Activated naive CD4-positive, alpha-beta T cell treated with anti-CD3 and anti-CD28 coated beads for 36 hours (primary cell): ENCODE measurements around the gene FOXD2. TPM values are rescaled to one million over a fixed set of nuclear protein-coding genes. Genes with fewer than 3 reads are reported as not detected.

Experiments used
- CTCF ChIA-PET: fragments of 350-600 bp; sonication (Branson Sonifier 250); formaldehyde crosslinking; loops from one replicate; lab custom pipeline; 2021; ENCODE audit warnings: antibody characterized with exemption; lab: Charles Lee
- DNase-seq: peaks from one replicate; pipeline ENCODE4 v3.0.0-alpha.2; 2020
- H3K27ac Mint-ChIP-seq: one replicate; pipeline ENCODE4 v1.8.0; 2021; ENCODE audit warnings: mild to moderate bottlenecking, mixed read lengths
- H3K27me3 Mint-ChIP-seq: one replicate; pipeline ENCODE4 v1.8.0; 2021; ENCODE audit warnings: low read depth, mixed read lengths
- H3K36me3 Mint-ChIP-seq: one replicate; pipeline ENCODE4 v1.8.0; 2021; ENCODE audit warnings: low read depth, mixed read lengths
- H3K4me1 Mint-ChIP-seq: one replicate; pipeline ENCODE4 v1.8.0; 2021; ENCODE audit warnings: low read depth, mixed read lengths
- H3K4me3 Mint-ChIP-seq: one replicate; pipeline ENCODE4 v1.8.0; 2021; ENCODE audit warnings: mild to moderate bottlenecking, moderate library complexity, mixed read lengths
- H3K9me3 Mint-ChIP-seq: one replicate; pipeline ENCODE4 v1.8.0; 2021; ENCODE audit warnings: mixed read lengths
- intact Hi-C: fragments of 100-400 bp; cut with micrococcal nuclease; formaldehyde crosslinking; loops from one replicate; pipeline ENCODE4 v1.15.1; 2023
- total RNA-seq, 2 experiments: library from RNA; stranded (reverse); gene quantifications; one replicate each; pipeline ENCODE4 v1.2.3, GENCODE V29; 2021

The FOXD2 gene
- total RNA-seq, 2 experiments from 2014 or later = 0.12 to 0.19 TPM

DNA sequence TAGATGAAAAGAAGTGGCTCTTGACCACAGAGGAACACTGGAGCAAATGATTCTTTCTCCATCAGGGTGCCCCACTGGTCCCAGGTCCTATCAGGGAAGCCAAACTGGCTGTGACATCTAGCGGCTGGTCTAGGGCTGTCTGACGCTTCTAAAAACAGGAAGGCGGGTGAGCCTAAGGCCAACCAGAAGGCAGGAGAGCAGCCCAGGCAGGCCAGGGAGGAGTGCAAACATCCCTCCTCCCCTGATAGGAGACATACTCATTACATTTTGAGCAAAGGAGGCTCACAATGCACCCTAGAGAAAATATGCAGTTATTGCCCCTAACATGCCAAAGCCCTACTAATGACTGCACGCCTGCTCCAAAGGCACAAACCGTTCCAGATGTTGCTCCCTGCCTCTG lies 32.1 kb upstream of the FOXD2 start:
- no peak for DNase-seq
- H3K27ac Mint-ChIP-seq = no peak overlapping the region
- H3K4me3 Mint-ChIP-seq = no peak overlapping the region
- no peaks in the 10 kb centered on the region for H3K36me3 Mint-ChIP-seq
- H3K27me3 Mint-ChIP-seq = peaks cover 7% of the 10 kb centered on the region
- no peaks in the 10 kb centered on the region for H3K9me3 Mint-ChIP-seq
- no peaks in the 10 kb centered on the region for H3K4me1 Mint-ChIP-seq
- intact Hi-C loops = no loop called here
- CTCF ChIA-PET = no interaction called here

DNA sequence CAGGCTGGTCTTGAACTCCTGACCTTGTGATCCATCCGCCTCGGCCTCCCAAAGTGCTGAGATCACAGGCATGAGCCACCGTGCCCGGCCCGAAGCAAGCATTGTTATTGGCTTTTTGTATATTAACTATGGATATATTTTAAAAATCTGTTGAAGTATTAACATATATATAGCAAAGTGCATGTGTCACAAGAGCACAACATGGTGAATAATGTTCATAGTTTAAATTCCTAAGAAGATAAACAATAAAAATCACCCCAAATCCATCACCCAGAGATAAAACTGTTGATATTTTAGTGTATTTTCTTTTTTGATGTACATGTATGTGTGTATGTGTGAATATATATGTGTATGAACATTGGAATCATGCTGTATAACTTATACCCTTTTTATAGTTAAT lies 30.9 kb upstream of the FOXD2 start:
- no peak overlapping the region for H3K4me3 Mint-ChIP-seq
- no peak overlapping the region for H3K27ac Mint-ChIP-seq
- intact Hi-C loops = no loop called here
- H3K4me1 Mint-ChIP-seq = no peaks in the 10 kb centered on the region
- DNase-seq = no peak
- H3K36me3 Mint-ChIP-seq = no peaks in the 10 kb centered on the region
- CTCF ChIA-PET = no interaction called here
- peaks cover 5% of the 10 kb centered on the region for H3K27me3 Mint-ChIP-seq
- no peaks in the 10 kb centered on the region for H3K9me3 Mint-ChIP-seq

DNA sequence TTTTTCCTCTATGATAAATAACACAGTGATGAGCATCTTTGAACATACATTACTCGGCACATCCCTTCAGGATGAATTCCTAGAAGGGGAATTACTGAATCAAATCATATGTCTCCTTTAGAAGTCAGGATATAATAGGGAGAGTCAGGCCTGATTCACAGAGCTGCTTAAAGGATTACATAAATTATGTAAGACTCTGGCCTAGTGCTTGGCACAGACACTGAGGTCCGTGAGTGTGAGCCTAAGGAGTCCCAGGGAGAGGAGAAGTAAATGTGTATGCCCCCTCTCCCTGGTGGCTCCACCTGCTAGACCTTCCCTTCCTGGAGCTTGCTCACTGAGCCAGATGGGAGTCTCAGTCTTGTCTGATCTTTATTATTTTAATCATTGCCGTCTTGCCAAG lies 30.4 kb upstream of the FOXD2 start:
- Mint-ChIP-seq H3K36me3 (no peaks in the 10 kb centered on the region), H3K4me3 (no peak overlapping the region), H3K9me3 (no peaks in the 10 kb centered on the region), H3K27me3 (peaks cover 5% of the 10 kb centered on the region), H3K27ac (no peak overlapping the region), H3K4me1 (no peaks in the 10 kb centered on the region)
- DNase-seq = no peak
- intact Hi-C loops = no loop called here
- CTCF ChIA-PET = no interaction called here

DNA sequence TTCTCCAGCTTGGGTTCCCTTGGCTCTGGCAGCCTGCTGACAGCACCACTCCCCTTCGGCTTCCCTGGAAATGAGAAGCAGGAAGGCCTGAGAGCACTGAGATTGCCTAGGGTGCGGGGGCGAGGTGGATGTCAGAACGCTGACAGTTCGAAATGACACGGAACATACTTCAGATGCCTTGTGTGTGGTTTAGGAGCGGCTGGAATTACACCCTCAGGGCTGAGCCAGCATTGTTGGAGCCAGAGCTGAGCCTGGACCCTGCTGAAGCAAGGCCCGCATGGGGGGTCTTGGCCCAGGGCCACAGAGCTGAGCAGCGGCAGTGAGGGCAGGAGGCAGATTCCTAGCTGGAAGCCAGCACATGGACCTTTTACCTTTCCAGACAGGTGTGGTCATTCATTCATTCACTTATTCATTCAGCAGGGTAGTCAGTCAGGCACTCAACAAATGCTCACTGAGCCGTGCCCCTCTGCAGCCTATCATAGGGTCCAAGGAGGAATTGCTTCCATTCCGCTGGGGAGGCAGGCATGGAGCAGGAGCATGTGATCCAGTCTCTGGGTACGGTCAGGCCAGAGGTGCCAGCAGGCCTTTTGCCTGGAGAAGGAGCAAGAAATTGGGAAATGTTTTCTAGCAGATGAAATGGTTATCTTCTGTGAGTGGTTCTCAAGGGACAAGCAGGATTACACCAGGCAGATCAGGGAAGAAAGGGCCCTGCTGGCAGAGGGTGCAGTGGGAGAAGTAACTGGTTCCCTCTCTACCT lies 28.4 kb upstream of the FOXD2 start:
- no peak for DNase-seq
- Mint-ChIP-seq H3K36me3 (no peaks in the 10 kb centered on the region), H3K27ac (no peak overlapping the region), H3K9me3 (no peaks in the 10 kb centered on the region), H3K4me1 (no peaks in the 10 kb centered on the region), H3K27me3 (peaks cover 9% of the 10 kb centered on the region), H3K4me3 (no peak overlapping the region)
- CTCF ChIA-PET = interaction anchor here (1.0 kb wide), 1 partner anchor 317 kb away, joined by 3 read pairs; no protein-coding TSS in a partner anchor
- intact Hi-C loops = no loop called here

DNA sequence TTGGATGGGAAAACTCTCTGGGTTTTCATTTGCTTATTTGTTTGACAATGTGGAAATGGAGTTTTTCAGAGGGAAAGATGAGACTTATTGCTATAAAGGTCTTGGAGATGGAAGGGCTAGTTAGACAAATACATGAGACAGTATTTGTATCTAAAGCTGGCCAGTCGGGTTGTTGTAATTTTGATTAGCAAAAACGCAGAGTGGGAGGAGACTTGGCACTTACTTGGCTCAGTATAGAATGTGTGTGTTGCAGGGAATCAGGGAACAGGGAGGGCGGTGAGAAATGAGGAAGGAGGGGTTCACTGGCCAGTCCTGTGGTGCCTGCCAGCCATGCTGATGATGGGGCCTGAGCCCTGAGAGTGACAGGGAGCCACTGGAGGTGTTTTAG lies 27.8 kb upstream of the FOXD2 start:
- Mint-ChIP-seq H3K4me1 (no peaks in the 10 kb centered on the region), H3K4me3 (no peak overlapping the region), H3K27ac (no peak overlapping the region), H3K9me3 (no peaks in the 10 kb centered on the region), H3K36me3 (no peaks in the 10 kb centered on the region), H3K27me3 (peaks cover 11% of the 10 kb centered on the region)
- intact Hi-C loops = no loop called here
- CTCF ChIA-PET = interaction anchor here (1.0 kb wide), 1 partner anchor 316 kb away, joined by 3 read pairs; no protein-coding TSS in a partner anchor
- DNase-seq = no peak

DNA sequence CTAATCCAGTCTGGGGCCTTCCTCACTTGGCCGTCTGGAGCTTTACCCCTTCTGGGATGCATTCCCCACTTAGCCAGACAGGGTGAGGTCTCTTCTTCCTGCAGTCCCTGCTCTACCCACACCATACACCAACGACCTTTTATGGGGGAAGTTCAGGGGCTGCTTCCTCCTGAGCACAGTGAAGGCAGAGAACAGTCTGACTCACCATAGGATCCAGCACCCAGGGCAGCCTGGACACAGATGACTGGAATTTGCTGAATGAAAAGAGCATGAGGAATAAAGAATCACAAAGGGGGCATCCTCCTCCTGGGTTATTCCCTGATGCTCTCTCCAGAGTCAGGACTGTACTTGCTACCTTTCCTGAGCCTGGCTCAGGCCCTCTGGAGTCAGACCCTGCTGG lies 26.4 kb upstream of the FOXD2 start:
- intact Hi-C loops = no loop called here
- DNase-seq = no peak
- no peak overlapping the region for H3K27ac Mint-ChIP-seq
- CTCF ChIA-PET = interaction anchor here (1.4 kb wide), 1 partner anchor 24 kb away, joined by 3 read pairs; no protein-coding TSS in a partner anchor
- H3K36me3 Mint-ChIP-seq = no peaks in the 10 kb centered on the region
- no peaks in the 10 kb centered on the region for H3K9me3 Mint-ChIP-seq
- H3K4me3 Mint-ChIP-seq = no peak overlapping the region
- peaks cover 19% of the 10 kb centered on the region for H3K27me3 Mint-ChIP-seq
- H3K4me1 Mint-ChIP-seq = peaks cover under 1% of the 10 kb centered on the region

DNA sequence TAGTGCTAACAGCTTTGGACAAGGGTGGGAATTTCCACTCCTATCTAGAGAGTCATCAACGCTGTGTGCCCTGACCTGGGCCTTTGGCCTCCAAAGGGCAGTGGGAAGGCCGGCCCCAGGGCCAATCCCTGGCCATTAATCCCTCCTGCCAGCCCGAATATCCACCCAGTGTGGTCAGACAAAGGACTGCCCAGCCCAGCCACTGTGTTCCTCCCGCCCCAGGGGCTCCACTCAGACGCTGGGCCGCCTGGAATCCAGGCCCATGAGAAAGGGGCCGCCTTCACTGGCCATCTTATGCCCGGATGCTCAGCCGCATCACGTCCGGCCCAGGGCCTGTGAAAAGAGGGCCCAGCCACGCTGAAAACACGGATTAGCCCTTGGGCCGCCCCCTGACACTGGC lies 25.4 kb upstream of the FOXD2 start:
- intact Hi-C loops = no loop called here
- H3K36me3 Mint-ChIP-seq = no peaks in the 10 kb centered on the region
- H3K4me1 Mint-ChIP-seq = peaks cover 5% of the 10 kb centered on the region
- H3K27ac Mint-ChIP-seq = no peak overlapping the region
- H3K4me3 Mint-ChIP-seq = no peak overlapping the region
- H3K27me3 Mint-ChIP-seq = peaks cover 25% of the 10 kb centered on the region
- H3K9me3 Mint-ChIP-seq = no peaks in the 10 kb centered on the region
- CTCF ChIA-PET = interaction anchor here (1.2 to 1.4 kb wide), 2 partner anchors 23 to 24 kb away, joined by 3 read pairs; no protein-coding TSS in a partner anchor
- DNase-seq = no peak

DNA sequence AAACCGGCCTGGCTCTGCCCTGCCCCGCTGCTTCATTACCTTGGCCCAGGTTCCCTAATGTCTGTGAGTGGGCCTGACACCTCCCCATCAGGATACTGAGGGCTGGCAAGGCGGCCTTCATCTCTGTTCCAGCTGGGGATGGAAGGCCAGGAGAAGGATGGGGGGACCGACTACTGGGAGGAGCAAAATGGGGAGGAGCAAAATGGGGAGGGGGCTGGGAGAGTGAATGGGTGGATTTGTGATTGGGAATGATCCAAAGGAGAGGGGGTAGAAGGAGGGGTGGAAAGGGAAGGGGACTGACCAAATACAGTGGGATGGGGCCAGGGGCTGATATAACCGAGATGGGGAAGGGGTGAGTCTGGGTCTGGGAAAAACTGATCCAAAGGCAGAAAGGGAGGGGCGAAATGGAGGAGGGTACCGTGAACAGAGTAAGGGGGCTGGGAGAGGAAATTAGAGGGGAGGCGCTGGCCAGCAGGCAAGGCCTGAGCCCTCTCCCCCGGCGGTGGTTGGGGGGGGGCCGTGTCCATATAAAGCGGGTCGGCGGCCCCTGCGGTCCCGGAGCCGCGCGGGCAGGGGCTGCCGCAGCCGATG lies 22.0 kb upstream of the FOXD2 start, which contains the start of gene FOXE3:
FOXE3 (plus strand) TSS at position 558 of the 591 bp plus-strand sequence; CDS start at position 589, 31 bp downstream.
- Mint-ChIP-seq H3K4me3 (peak within 1 kb of the TSS; percentile 50), H3K27me3 (peaks cover 38% of the 10 kb centered on the region), H3K9me3 (no peaks in the 10 kb centered on the region), H3K27ac (no peak within 1 kb of the TSS), H3K4me1 (peaks cover 6% of the 10 kb centered on the region), H3K36me3 (no peaks in the 10 kb centered on the region)
- CTCF ChIA-PET = interaction anchor here (1.0 to 1.6 kb wide), 2 partner anchors 21 to 22 kb away, joined by 3 to 10 read pairs; partner anchors contain the start of gene FOXD2
- no peak for DNase-seq
- intact Hi-C loops = no loop called here

DNA sequence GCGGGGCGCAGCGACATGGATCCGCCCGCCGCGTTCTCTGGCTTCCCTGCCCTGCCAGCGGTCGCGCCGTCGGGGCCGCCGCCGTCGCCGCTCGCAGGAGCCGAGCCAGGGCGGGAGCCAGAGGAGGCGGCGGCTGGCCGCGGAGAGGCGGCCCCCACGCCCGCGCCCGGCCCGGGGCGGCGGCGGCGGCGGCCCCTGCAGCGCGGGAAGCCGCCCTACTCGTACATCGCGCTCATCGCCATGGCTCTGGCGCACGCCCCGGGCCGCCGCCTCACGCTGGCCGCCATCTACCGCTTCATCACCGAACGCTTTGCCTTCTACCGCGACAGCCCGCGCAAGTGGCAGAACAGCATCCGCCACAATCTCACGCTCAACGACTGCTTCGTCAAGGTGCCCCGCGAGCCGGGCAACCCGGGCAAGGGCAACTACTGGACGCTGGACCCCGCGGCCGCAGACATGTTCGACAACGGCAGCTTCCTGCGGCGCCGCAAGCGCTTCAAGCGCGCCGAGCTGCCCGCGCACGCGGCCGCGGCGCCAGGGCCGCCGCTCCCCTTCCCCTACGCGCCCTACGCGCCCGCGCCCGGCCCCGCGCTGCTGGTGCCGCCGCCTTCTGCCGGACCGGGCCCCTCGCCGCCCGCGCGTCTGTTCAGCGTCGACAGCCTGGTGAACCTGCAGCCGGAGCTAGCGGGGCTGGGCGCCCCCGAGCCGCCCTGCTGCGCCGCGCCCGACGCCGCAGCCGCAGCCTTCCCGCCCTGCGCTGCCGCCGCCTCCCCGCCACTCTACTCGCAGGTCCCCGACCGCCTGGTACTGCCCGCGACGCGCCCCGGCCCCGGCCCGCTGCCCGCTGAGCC lies 21.3 kb upstream of the FOXD2 start:
- DNase-seq = no peak
- intact Hi-C loops = no loop called here
- Mint-ChIP-seq H3K27me3 (peaks cover 40% of the 10 kb centered on the region), H3K27ac (no peak overlapping the region), H3K36me3 (no peaks in the 10 kb centered on the region), H3K9me3 (no peaks in the 10 kb centered on the region), H3K4me3 (peak overlapping the region; percentile 50), H3K4me1 (peaks cover 6% of the 10 kb centered on the region)
- CTCF ChIA-PET = interaction anchor here (1.0 kb wide), 1 partner anchor 21 kb away, joined by 3 read pairs; the partner anchor contains the start of gene FOXD2

DNA sequence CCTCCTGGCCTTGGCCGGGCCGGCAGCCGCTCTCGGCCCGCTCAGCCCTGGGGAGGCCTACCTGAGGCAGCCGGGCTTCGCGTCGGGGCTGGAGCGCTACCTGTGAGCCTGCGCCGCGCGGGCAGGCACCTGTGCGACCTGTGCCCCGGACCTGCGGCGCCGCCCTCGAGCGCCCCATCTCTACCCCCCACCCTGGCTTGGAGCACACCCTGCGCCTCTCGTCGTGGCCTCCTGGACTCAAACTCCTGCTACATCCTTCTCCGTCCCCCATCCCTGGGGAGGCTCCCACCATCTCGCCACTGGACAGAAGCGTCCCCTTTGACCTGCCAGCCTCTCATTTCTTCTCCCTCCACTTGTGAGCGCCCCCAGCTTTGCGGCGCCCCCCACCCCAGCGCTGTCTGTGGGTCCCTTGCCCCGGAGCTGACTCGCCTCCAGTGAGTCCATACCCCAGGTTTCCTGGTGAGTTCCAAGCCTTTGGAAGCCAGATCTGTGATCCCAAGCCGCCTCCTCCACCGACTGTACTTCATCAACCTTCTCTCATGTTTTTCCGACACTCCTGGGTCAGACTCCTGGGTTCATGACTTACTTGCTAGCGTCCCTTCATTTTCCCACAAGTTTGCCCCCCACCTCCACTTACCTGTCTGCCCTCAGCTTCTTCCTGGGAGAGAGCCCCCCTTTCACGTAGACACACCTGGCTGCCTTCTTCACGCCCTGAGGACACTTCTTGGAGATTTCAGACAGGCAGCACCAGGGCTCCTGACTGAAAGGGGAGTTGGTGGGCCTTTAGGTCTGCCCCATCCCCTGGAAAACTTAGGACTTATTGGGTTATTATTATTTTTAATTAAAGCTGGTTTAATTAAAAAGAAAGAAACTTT lies 20.4 kb upstream of the FOXD2 start:
- Mint-ChIP-seq H3K27ac (no peak overlapping the region), H3K4me3 (peak overlapping the region; percentile 13), H3K36me3 (no peaks in the 10 kb centered on the region), H3K4me1 (peaks cover 6% of the 10 kb centered on the region), H3K27me3 (peaks cover 42% of the 10 kb centered on the region), H3K9me3 (no peaks in the 10 kb centered on the region)
- intact Hi-C loops = no loop called here
- DNase-seq = no peak
- CTCF ChIA-PET = interaction anchor here (0.6 to 1.6 kb wide), 5 partner anchors 19 to 47 kb away, joined by 3 to 5 read pairs (median 3); partner anchors contain the start of gene FOXD2

DNA sequence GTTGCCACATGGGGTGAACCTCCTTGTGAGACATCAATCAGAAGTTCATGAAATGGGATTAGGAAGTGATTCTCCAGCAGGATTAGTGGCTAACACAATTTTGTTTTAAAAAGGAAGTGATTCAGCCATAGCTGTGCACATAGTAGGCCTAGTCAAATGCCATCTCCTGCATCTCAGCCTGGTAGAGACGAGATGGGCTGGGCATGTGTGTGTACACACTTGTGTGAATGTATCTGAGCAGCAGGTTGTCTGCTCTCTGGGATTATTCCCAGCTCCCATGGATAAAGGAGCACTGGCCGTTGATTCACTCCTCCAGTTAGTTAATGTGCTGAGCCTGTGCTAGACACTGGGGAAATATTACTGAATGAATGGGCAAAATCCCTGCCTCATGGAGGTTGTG lies 19.7 kb upstream of the FOXD2 start:
- H3K36me3 Mint-ChIP-seq = no peaks in the 10 kb centered on the region
- H3K27me3 Mint-ChIP-seq = peaks cover 43% of the 10 kb centered on the region
- no peak overlapping the region for H3K4me3 Mint-ChIP-seq
- H3K4me1 Mint-ChIP-seq = peaks cover 6% of the 10 kb centered on the region
- H3K9me3 Mint-ChIP-seq = no peaks in the 10 kb centered on the region
- CTCF ChIA-PET = interaction anchor here (0.6 to 1.6 kb wide), 3 partner anchors 18 to 46 kb away, joined by 3 to 5 read pairs (median 4); no protein-coding TSS in a partner anchor
- no peak overlapping the region for H3K27ac Mint-ChIP-seq
- intact Hi-C loops = no loop called here
- no peak for DNase-seq
